Smooth muscle cell (in vitro differentiated cells): Measurements from ENCODE around the gene BARX1. TPM values are rescaled to one million over a fixed set of nuclear protein-coding genes. Genes with fewer than 3 reads are reported as not detected.

Source experiments
- DNase-seq: peaks from one replicate; lab custom pipeline; 2025; ENCODE audit not compliant: unreplicated experiment; lab: John Stamatoyannopoulos, UW
- H2AFZ ChIP-seq: fragments of 200-600 bp; sonication (generic); 2 replicates; pipeline ENCODE4 v1.6.0; 2016; ENCODE audit warnings: antibody characterized with exemption, low read depth, mild to moderate bottlenecking
- H3F3A ChIP-seq: fragments of 200-600 bp; sonication (generic); 2 replicates; pipeline ENCODE4 v1.6.0; 2017; ENCODE audit warnings: antibody characterized with exemption, low read depth
- H3K27ac ChIP-seq: fragments of 200-600 bp; sonication (generic); 2 replicates; pipeline ENCODE4 v1.5.1; 2016; ENCODE audit warnings: low read depth, mild to moderate bottlenecking
- H3K27me3 ChIP-seq: fragments of 200-600 bp; sonication (generic); 2 replicates; pipeline ENCODE4 v1.6.1; 2016; ENCODE audit warnings: low read depth, mild to moderate bottlenecking
- H3K36me3 ChIP-seq: fragments of 200-600 bp; sonication (generic); 2 replicates; pipeline ENCODE4 v1.5.1; 2016; ENCODE audit warnings: low read depth
- H3K4me1 ChIP-seq: fragments of 200-600 bp; sonication (generic); 2 replicates; pipeline ENCODE4 v1.5.1; 2016; ENCODE audit warnings: low read depth
- H3K4me2 ChIP-seq: fragments of 200-600 bp; sonication (generic); 2 replicates; pipeline ENCODE4 v1.6.0; 2016; ENCODE audit warnings: mild to moderate bottlenecking
- H3K4me3 ChIP-seq: fragments of 200-600 bp; sonication (generic); 2 replicates; pipeline ENCODE4 v1.5.1; 2016; ENCODE audit warnings: mild to moderate bottlenecking
- H3K79me2 ChIP-seq: fragments of 200-600 bp; sonication (generic); 2 replicates; pipeline ENCODE4 v1.6.0; 2016; ENCODE audit warnings: low read depth, mild to moderate bottlenecking
- H3K9ac ChIP-seq: fragments of 200-600 bp; sonication (generic); 2 replicates; pipeline ENCODE4 v1.6.0; 2016; ENCODE audit warnings: low read depth
- H3K9me3 ChIP-seq: fragments of 200-600 bp; sonication (generic); replicated peaks from 2 replicates; pipeline ENCODE4 v1.5.1; 2016; ENCODE audit warnings: low read depth
- H4K20me1 ChIP-seq: fragments of 200-600 bp; sonication (generic); 2 replicates; pipeline ENCODE4 v1.6.0; 2016; ENCODE audit warnings: low read depth
- WGBS: methylation state at CpG from one replicate; pipeline ENCODE4 v1.1.7; 2016; ENCODE audit warnings: low lambda C conversion rate; 5-methylcytosine and 5-hydroxymethylcytosine counted together
- polyA plus RNA-seq: library from polyadenylated mRNA; unstranded; fragments of >200 nt; fragmentation: Nextera tagmentation; extraction: Ambion mirVana; gene quantifications from 2 replicates; pipeline ENCODE4 v1.2.1, GENCODE V29; 2016
- total RNA-seq: library from RNA; depleted of rRNA; stranded (reverse); fragments of >200 nt; gene quantifications from 2 replicates; pipeline ENCODE4 v1.2.3, GENCODE V29; 2014
- TF ChIP-seq, protein P1 (sequence below): fragments of 200-600 bp; sonication (generic); IDR thresholded peaks from 2 replicates; pipeline ENCODE4 v1.5.1; 2017; ENCODE audit warnings: borderline replicate concordance, mild to moderate bottlenecking, antibody characterized with exemption; ENCODE audit not compliant: insufficient read depth, poor library complexity, severe bottlenecking

BARX1 gene
- total and polyA plus RNA-seq, 2 experiments from 2014 or later: 6.1 TPM

DNA sequence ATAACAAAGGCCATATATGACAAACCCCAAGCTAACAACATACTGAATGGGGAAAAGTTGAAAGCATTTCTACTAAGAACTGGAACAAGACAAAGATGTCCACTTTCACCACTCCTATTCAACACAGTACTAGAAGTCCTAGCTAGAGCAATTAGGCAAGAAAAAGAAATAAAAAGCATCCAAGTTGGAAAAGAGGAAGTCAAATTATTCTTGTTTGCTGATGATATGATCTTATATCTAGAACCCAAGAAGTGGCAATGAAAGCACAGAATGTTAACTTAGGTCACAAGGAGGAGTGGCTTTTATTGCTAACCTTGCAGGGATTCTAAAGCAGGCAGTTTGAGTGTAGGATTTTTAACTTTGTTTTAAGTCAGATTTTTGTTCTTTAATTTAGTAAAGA is 35.3 kb upstream of the BARX1 start:
- Histone ChIP-seq H3K27ac (no peak overlapping the region), H3K27me3 (no peaks in the 10 kb centered on the region), H3K79me2 (no peaks in the 10 kb centered on the region), H3K36me3 (no peaks in the 10 kb centered on the region), H3K9me3 (no peaks in the 10 kb centered on the region), H3K4me1 (no peaks in the 10 kb centered on the region), H2AFZ (no peak overlapping the region), H4K20me1 (no peaks in the 10 kb centered on the region), H3K9ac (no peak overlapping the region), H3F3A (no peaks in the 10 kb centered on the region), H3K4me2 (no peak overlapping the region), H3K4me3 (no peak overlapping the region)
- TF ChIP-seq, protein P1, sequence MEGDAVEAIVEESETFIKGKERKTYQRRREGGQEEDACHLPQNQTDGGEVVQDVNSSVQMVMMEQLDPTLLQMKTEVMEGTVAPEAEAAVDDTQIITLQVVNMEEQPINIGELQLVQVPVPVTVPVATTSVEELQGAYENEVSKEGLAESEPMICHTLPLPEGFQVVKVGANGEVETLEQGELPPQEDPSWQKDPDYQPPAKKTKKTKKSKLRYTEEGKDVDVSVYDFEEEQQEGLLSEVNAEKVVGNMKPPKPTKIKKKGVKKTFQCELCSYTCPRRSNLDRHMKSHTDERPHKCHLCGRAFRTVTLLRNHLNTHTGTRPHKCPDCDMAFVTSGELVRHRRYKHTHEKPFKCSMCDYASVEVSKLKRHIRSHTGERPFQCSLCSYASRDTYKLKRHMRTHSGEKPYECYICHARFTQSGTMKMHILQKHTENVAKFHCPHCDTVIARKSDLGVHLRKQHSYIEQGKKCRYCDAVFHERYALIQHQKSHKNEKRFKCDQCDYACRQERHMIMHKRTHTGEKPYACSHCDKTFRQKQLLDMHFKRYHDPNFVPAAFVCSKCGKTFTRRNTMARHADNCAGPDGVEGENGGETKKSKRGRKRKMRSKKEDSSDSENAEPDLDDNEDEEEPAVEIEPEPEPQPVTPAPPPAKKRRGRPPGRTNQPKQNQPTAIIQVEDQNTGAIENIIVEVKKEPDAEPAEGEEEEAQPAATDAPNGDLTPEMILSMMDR: no peak
- DNase-seq: no peak

DNA sequence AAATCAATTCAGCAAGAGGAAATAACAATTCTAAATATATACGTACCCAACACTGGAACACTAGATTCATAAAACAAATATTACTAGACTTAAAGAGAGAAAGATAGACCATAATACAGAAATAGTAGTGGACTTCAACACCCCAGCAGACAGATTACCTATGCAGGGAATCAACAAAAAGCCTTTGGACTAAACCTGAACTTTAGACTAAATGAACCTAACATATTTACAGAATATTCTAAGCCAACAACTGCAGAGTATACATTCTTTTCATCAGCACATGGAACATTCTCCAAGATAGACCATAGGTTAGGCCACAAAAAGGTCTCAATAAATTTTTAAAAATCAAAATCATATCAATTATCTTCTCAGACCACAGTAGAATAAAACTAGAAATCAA is 32.9 kb upstream of the BARX1 start:
- Histone ChIP-seq H3F3A (no peaks in the 10 kb centered on the region), H2AFZ (no peak overlapping the region), H3K27me3 (no peaks in the 10 kb centered on the region), H3K79me2 (no peaks in the 10 kb centered on the region), H3K27ac (no peak overlapping the region), H3K4me2 (no peak overlapping the region), H3K9me3 (no peaks in the 10 kb centered on the region), H3K36me3 (no peaks in the 10 kb centered on the region), H3K9ac (no peak overlapping the region), H3K4me1 (no peaks in the 10 kb centered on the region), H3K4me3 (no peak overlapping the region), H4K20me1 (no peaks in the 10 kb centered on the region)
- DNase-seq: no peak
- TF ChIP-seq, protein P1: no peak
- 82% methylated on average over 1 of the region's 1 CpG for WGBS

DNA sequence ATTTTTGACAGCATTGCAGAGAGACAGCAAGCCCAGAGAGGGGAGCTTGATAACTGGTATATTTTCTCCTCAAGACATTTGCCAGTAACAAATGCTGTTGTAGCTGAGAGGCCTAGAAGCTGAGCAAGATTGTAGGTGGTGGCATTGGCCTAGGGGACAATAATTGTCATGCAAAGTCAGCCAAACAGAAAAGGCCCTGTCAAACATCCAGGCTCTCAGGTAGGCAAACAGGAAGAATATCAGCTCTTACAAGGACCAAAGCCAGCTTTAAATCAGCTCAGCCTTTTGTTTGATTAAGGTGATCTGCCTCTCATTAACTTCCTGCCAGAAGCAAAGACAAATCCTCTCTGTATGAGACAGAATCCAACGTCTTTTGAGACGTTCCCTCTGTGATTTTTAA is 29.7 kb upstream of the BARX1 start:
- TF ChIP-seq, protein P1: no peak
- Histone ChIP-seq H3K36me3 (no peaks in the 10 kb centered on the region), H3K9me3 (no peaks in the 10 kb centered on the region), H2AFZ (no peak overlapping the region), H4K20me1 (no peaks in the 10 kb centered on the region), H3K4me3 (no peak overlapping the region), H3K4me2 (no peak overlapping the region), H3K27me3 (no peaks in the 10 kb centered on the region), H3K27ac (no peak overlapping the region), H3K79me2 (no peaks in the 10 kb centered on the region), H3F3A (no peaks in the 10 kb centered on the region), H3K4me1 (no peaks in the 10 kb centered on the region), H3K9ac (no peak overlapping the region)
- no peak for DNase-seq
- WGBS: 44% methylated on average over 2 of the region's 2 CpGs

DNA sequence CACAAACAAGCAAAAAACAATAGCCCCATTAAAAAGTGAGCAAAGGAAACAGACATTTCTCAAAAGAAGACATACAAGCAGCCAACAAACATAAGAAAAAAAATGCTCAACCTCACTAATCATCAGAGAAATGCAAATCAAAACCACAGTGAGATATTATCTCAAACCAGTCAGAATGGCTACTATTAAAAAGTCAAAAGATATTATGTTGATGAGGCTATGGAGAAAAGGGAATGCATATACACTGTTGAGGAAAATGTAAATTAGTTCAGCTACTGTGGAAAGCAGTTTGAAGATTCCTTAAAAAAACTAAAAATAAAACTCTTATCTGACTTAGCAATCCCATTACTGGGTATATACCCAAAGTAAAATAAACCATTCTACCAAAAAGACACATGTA is 28.7 kb upstream of the BARX1 start:
- Histone ChIP-seq H3K9ac (no peak overlapping the region), H2AFZ (no peak overlapping the region), H3K4me3 (no peak overlapping the region), H3K79me2 (no peaks in the 10 kb centered on the region), H3K4me2 (no peak overlapping the region), H3F3A (no peaks in the 10 kb centered on the region), H4K20me1 (no peaks in the 10 kb centered on the region), H3K27me3 (no peaks in the 10 kb centered on the region), H3K36me3 (no peaks in the 10 kb centered on the region), H3K9me3 (no peaks in the 10 kb centered on the region), H3K4me1 (no peaks in the 10 kb centered on the region), H3K27ac (no peak overlapping the region)
- no peak for DNase-seq
- TF ChIP-seq, protein P1: no peak
